Middle frontal gyrus (tissue), 1 donor: Measurements from ENCODE around the gene SMAD2.
"Not testable (repeated sequence)": the region's sequence is repeated elsewhere in the genome, so short reads cannot be mapped to it uniquely, and the experiment has no call there.

Experiments
- DNase-seq: peaks from one replicate; pipeline ENCODE4 v3.0.0-alpha.2; 2015; ENCODE audit warnings: low spot score; ENCODE audit errors: extremely low spot score

Gene SMAD2

DNA sequence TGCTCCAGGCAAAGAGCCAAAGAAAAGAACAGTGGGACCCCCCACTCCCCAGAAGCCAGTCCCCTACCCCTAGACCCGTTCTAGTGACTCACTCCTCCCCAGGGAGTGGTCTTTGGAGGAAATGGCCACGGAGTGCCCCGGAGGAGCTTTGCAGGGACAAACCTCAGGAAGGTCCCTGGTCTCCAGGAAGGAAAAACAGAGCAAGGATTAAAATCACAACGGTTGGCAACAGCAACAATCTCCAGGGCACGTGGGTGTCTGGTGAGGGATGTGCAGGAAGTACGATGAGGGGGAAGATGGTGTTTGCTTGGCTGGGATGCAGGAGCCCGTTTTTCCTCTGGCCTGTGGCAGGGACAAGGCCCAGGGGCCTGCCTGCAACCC is 135.0 kb downstream of the SMAD2 start:
- DNase-seq: no peak

DNA sequence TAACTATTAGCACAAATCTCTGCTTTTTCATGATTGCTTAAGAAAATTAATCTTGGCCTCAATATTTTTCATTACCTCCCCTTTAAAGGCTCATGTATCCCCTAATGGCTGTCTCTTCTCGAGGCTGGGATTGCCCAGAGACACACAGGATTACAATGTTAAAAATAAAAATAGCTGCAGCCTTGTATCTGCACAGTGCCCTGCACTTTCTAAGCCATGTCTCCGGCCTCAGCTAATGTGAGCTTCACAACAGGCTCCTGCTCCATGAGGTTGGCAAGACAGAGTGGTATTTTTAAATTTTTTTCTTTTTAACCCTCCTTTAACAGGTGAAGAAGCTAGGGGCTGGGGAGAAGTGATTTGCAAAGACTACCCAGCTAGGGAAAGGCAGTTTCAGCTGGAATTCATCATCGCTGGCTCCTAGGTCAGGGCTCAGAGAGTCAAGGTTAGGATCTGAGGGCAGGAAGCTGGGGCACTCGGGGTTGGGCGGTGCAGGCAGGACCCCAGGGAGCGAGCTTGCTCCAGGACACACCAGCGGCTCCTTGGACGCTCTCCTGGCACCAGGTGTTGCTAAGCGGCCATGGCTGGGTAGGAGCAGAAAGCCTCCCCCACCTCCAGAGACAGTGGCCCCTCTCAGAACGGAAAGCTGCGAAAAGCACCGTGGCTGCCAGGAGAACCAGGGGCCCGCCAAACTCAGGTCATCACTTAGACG is 135.6 kb downstream of the SMAD2 start:
- DNase-seq: no peak

DNA sequence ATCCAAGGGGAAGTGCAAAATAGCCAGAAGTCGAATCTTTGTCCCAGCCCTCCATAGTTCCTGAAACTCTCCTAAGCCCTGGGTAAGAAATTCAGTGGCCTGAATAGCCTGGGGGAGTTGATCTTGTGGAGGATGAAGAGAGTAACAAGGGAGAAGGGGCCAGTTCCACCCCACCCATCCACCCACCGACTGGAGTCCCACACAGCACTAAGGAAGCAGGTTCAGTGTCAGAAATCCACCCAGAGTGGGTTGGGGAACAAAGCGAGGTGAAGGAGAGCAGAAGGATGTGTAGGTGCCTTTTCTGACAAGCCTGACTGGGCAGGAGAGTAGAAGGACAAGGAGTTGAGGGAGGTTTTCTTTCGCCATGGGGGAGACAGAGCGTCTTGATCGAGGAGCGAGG is 136.8 kb downstream of the SMAD2 start:
- no peak for DNase-seq

DNA sequence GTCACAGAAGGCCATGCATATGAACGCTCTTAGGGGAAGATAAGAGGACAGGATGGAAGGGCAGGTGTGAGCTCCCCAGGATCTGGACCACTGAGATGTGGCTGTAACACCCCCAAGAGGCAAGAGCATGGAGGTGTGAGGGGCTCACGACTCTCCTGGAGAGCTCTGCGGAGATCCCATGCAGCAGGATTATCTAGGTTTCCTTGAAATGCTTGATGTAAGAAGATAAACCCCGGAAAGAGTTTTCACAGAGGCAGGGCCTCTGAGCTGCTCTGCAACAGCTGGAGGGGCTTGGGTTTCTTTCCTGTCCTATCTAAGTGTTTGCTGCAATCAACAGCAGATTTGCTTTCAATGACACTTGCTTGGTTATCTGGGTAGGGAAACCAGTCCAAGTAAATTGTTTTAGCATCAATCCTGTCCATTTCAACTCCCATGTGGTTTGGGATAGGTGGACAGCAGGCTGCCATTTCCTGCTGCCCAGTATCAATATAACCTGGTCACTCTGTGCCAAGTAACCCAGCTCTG is 138.9 kb downstream of the SMAD2 start:
- no peak for DNase-seq

DNA sequence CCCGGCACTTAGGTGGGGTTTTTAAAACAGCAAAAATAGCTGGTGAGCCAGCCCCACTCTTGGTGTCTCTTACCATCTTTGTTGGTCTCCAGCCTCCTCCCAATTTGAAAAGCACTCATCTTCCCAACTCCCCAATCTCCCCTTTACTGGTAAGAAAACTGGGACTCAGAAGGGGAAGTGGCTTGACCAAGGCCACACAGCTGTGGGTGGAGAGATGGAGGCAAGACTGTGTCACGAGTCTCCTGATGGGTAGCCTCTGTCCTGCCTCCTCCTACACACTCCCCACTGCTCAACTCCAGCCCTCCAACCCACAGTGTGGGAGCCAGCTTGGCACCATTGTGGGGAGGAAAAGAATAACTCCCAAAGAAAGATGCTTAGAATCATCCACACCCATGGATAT is 140.4 kb downstream of the SMAD2 start:
- DNase-seq: no peak

DNA sequence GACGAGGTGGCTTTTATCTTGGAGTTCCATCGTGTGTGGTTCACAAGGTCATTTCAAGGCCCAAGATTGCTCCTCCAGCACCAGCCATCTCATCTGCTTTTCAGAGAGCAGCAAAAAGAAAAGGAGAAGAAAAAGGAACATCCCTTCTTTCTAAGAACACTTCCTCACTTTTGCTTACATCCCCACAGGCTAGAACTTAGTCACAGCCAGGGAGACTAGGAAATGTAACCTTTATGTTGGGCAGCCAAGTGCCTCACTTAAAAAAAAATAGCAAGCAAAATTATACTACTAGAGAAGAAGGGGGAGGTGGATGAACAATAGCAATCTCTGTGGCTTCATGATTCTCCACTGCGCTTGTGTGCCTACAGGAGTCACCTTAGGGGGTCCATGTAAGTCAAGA is 141.8 kb downstream of the SMAD2 start:
- DNase-seq: no peak

DNA sequence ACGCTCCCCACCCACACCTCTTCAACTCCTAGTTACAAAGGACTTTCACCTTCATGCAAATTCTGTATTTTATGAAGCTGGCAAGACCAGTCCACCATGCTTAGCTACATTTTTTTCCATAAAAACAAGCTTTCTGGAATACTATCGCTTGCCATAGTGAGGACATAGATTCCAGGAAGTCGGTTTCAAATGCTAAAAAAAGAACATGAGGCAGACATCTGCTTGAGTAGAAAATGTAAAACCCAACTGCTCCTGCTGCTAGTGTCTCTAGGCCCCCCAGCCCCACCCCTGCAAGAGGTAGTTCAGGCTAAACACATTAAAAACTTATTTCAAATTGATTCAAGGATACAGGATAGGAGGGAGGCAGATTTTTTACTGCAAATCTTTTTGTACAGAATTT is 148.9 kb downstream of the SMAD2 start:
- no peak for DNase-seq

DNA sequence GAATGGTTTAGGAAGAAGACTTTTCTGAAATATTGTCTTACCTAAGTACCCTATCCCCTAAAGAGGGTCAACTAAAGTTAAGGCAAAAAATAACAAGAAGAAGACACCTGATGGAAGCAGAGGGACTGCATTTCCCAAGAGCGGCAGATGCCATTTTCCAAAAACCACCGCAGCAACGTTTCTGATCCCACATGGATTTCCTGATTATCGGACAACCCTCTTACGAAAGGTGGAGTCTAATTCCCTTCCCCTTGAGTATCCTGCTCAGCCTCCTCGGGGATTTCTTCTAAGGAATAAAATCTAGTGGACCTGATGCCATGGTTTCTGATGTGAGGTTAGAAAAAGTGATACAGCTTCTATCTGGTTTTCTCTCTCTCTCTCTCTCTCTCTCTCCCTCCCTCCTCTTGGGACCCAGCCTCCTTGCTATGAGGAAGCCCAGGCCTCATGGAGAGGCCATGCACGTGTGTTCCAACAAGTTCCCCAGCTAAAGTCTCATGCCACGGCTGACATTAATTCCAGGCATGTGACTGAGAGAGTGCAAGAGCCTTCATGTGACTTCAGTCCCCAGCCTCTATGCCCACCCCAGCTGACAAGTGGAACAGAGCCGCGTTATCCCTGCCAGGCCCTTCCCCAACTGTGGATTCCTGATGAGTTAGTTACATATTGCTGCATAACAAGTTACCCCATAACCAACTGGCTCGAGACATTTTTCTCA is 150.3 kb downstream of the SMAD2 start:
- no peak for DNase-seq

DNA sequence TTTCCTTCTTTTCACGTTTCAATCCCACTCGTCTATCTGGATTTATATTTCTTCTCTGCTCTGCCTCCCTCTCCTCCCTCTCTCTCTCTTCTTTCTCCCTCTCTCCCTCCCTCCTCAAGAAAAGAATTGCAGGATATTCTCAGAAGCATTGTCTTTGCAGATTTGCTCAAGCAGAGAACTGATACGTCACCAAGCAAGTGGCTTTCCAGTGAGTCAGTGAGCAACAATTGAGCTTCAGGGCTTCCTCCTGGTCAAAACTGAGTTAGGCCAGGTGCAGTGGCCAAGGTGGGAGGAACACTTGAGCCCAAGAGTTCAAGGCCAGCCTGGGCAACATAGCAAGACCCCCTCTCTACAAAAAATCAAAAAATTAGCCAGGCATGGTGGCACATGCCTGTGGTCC is 151.1 kb downstream of the SMAD2 start:
- DNase-seq: no peak

DNA sequence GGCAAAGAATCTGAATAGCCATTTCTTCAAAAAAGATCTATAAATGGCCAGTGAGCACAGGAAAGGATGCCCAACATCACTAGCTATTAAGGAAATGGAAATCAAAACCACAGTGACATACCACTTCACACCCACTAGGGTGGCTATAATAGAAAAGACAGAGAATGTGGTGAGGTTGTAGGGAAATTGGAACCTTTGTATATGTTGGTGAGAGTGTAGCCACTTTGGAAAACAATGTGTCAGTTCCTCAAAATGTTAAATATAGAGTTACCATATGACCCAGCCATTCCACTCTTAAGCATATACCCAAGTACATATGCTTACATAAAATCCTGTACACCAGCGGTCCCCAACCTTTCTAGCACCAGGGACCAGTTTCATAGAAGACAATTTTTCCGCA is 152.8 kb downstream of the SMAD2 start:
- DNase-seq: no peak

DNA sequence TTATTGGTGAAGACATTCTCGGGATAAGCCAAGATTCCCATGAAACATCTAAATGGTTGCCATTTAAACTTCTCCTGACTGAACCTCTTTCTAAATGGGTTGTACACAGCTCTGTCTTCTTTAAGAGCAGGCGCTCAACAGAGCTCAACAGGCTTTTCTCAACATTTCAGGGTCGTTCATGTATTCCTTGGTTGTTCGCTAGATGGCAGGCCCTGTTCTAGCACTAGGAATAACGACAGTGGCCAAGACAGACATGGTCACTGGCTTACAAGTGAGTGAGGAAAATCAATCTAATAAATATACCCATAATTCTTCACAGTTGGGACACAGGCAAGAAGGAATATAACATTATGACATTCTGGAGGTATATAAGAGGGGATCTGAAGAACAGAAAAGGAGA is 154.5 kb downstream of the SMAD2 start:
- DNase-seq: no peak

DNA sequence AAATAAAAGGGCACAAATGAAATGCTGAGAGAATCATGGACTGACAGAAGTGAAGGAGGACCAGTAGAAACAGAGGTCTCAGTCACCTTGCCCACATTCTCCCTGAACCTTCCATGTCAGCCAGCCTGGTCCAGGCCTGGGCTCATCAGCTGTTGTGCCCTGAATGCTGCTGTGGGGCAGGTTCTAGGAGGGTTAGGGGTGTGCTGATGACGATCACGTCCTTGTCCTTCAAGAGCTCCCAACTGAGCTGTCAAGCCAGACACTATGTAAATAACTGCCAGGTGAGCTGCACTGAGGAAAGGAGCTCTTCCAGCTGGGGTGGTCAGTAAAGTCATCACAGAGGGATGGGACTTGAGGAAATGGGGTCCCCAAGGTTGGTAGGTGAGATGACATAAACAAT is 156.5 kb downstream of the SMAD2 start:
- DNase-seq: no peak

DNA sequence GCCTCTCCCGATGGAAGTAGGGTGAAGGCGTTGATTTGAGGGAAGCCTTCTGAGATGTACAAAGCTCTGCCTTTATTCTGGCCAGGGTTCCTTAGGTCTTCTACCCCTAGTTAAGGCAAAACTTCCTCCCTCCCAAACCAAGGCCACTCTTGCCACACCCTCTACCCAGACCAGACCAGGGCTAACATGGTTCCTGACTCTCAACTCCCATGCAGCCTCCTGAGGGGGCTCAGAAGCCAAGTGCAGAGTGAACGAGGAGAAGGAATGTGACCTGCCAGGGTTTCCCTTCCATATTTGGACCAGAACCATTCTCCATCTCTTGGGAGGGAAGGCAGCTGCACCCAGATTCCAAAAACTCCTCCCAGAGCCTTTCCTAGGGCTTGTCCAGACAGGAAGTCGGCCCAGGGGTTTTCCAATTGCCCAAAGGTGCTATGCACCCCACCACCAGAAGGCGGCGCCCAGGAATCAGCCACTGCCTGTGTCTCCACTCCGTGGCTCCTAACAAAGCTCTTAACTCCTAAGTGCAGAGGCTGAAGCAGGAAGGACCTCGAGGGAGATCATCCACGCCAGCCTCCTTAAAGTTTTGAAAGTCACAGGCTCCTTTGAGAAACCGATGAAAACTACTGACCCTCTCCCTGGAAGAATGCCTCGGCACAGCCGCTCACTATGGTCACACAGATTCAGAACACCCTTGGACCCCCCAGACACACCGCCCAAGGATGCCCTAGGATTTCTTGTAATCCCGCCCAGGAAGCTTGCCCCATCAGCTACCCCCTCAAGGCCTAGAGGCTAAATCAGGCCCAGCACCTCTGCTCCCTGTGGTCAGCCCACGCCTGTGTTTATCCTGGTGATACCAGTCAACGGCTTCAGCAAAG is 157.8 kb downstream of the SMAD2 start:
- no peak for DNase-seq

DNA sequence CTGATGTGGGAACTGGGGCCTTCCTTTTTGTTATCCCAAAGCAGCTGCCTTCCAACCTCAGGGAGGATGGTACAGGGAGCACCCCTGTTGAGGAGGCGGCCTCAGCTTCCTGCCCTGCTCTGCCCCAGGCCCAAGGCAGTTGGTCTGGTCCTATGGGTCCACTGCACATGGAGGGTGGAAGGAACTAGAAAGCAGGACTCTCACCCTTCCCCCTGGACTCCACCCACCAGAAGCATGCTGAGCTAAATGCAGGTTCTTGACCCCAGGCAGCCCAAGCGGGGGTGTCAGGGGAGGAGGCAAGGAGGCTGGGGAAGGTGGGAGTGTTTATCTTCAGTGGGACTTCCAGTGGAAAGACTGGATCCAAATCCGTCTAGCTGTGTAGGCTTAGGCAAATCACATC is 158.5 kb downstream of the SMAD2 start:
- no peak for DNase-seq

DNA sequence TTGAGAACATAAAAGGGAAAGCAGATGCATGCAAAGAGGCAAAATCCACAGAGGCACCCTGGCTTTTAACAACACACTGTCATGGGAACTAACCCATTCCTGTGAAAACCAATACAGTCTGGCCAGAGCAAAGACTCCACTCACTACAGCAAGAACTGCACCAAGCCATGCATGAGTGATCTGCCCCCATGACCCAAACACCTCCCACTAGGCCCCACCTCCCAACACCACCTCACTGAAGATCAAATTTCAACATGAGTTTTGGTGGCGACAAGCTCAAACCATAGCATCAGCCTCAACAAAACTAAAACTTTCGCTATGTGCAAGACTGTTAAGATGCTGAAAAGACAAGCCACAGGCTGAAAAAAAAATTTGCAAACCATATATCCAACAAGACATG is 162.8 kb downstream of the SMAD2 start:
- DNase-seq: no peak

DNA sequence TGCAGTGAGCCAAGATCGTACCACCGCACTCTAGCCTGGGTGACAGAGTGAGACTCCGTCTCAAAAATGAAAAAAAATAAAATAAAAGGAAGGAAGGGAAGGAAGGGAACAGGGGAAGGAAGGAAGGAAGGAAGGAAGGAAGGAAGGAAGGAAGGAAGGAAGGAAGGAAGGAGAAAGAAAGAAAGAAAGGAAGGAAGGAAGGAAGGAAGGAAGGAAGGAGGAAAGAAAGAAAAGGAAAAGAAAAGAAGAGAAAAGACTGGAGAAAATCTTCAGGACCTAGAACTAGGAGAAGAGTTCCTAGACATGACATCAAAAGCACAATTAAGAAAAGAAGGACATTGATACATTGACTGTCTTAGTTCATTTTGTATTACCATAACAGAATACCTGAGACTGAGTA is 163.3 kb downstream of the SMAD2 start:
- DNase-seq: not testable (repeated sequence)
